WTC11 (cell line): ENCODE data around the gene CDC73. TPM values are rescaled to one million over a fixed set of nuclear protein-coding genes. Genes with fewer than 3 reads are reported as not detected.
"Not testable (repeated sequence)": the region's sequence is repeated elsewhere in the genome, so short reads cannot be mapped to it uniquely, and the experiment has no call there.

Experiments
- ATAC-seq: fragments of 200-7000 bp; cut with Tn5 transposase; 2 replicates; pipeline ENCODE4 v1.10.0; 2021; ENCODE audit warnings: mild to moderate bottlenecking, moderate library complexity
- CTCF ChIA-PET: fragments of 300-600 bp; sonication (Branson Sonifier 250); formaldehyde crosslinking; loops from one replicate; lab custom pipeline; 2021; ENCODE audit warnings: antibody characterized with exemption; lab: Charles Lee
- POLR2A ChIA-PET: fragments of 350-600 bp; sonication (Branson Sonifier 250); formaldehyde crosslinking; loops from one replicate; lab custom pipeline; 2021; ENCODE audit warnings: antibody characterized with exemption; lab: Charles Lee
- DNase-seq: peaks from one replicate; pipeline ENCODE4 v3.0.0; 2021; ENCODE audit warnings: low spot score
- H3K27ac Mint-ChIP-seq: 2 replicates; pipeline ENCODE4 v1.8.0; 2021; ENCODE audit warnings: mixed read lengths
- H3K27me3 Mint-ChIP-seq: 2 replicates; pipeline ENCODE4 v1.8.0; 2021; ENCODE audit warnings: low read depth, mild to moderate bottlenecking, moderate library complexity, mixed read lengths
- H3K36me3 Mint-ChIP-seq: 2 replicates; pipeline ENCODE4 v1.8.0; 2021; ENCODE audit warnings: mixed read lengths
- H3K4me1 Mint-ChIP-seq: 2 replicates; pipeline ENCODE4 v1.8.0; 2022; ENCODE audit warnings: mixed read lengths
- H3K4me3 Mint-ChIP-seq: 2 replicates; pipeline ENCODE4 v1.8.0; 2021; ENCODE audit warnings: mild to moderate bottlenecking, moderate library complexity, mixed read lengths
- H3K9me3 Mint-ChIP-seq: 2 replicates; pipeline ENCODE4 v1.8.0; 2021; ENCODE audit warnings: mixed read lengths
- AFF4 ChIP-seq: sonication (generic); formaldehyde crosslinking; IDR thresholded peaks from 2 replicates; pipeline ENCODE4 v1.8.1; 2023; ENCODE audit warnings: mild to moderate bottlenecking, missing genetic modification reagents, borderline replicate concordance
- ATF6 ChIP-seq: sonication (generic); formaldehyde crosslinking; IDR thresholded peaks from 2 replicates; pipeline ENCODE4 v1.8.1; 2023; ENCODE audit warnings: mild to moderate bottlenecking, missing genetic modification reagents
- EMX1 ChIP-seq: fragments of 250-450 bp; sonication (Bioruptor Pico); IDR thresholded peaks from 2 replicates; pipeline ENCODE4 v1.8.0; 2021; ENCODE audit warnings: mild to moderate bottlenecking
- IRF2 ChIP-seq: sonication (generic); formaldehyde crosslinking; IDR thresholded peaks from 2 replicates; pipeline ENCODE4 v1.8.0; 2022; ENCODE audit warnings: low read depth, missing genetic modification reagents, borderline replicate concordance
- NR2C2 ChIP-seq: sonication (generic); formaldehyde crosslinking; IDR thresholded peaks from 2 replicates; pipeline ENCODE4 v1.8.0; 2022; ENCODE audit warnings: mild to moderate bottlenecking, missing genetic modification reagents
- USF1 ChIP-seq: sonication (generic); formaldehyde crosslinking; IDR thresholded peaks from 2 replicates; pipeline ENCODE4 v1.8.0; 2022; ENCODE audit warnings: mild to moderate bottlenecking, missing genetic modification reagents
- total RNA-seq: library from RNA; stranded (reverse); gene quantifications from 3 replicates; pipeline ENCODE4 v1.2.3, GENCODE V29; 2021
- TF ChIP-seq, protein P1 (sequence below): sonication (generic); formaldehyde crosslinking; IDR thresholded peaks from 2 replicates; pipeline ENCODE4 v1.8.0; 2023; ENCODE audit warnings: missing genetic modification reagents
- TF ChIP-seq, protein P2 (sequence below): fragments of 250-450 bp; sonication (Bioruptor Pico); IDR thresholded peaks from 2 replicates; pipeline ENCODE4 v1.8.0; 2021; ENCODE audit warnings: mild to moderate bottlenecking
- TF ChIP-seq, protein P3 (sequence below): sonication (generic); formaldehyde crosslinking; IDR thresholded peaks from 2 replicates; pipeline ENCODE4 v1.8.0; 2022; ENCODE audit warnings: mild to moderate bottlenecking, missing genetic modification reagents
- TF ChIP-seq, protein P4 (sequence below): sonication (generic); formaldehyde crosslinking; IDR thresholded peaks from 2 replicates; pipeline ENCODE4 v1.8.0; 2022; ENCODE audit warnings: missing genetic modification reagents

The CDC73 gene
- total RNA-seq, 1 experiment from 2014 or later = 57.1 TPM

GRCh38 chr1:193265716-193266115 is 143.9 kb downstream of the CDC73 start (continued):
- TF ChIP-seq, protein P1, sequence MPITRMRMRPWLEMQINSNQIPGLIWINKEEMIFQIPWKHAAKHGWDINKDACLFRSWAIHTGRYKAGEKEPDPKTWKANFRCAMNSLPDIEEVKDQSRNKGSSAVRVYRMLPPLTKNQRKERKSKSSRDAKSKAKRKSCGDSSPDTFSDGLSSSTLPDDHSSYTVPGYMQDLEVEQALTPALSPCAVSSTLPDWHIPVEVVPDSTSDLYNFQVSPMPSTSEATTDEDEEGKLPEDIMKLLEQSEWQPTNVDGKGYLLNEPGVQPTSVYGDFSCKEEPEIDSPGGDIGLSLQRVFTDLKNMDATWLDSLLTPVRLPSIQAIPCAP (CRISPR knock-in tag) = no peak
- TF ChIP-seq, protein P2, sequence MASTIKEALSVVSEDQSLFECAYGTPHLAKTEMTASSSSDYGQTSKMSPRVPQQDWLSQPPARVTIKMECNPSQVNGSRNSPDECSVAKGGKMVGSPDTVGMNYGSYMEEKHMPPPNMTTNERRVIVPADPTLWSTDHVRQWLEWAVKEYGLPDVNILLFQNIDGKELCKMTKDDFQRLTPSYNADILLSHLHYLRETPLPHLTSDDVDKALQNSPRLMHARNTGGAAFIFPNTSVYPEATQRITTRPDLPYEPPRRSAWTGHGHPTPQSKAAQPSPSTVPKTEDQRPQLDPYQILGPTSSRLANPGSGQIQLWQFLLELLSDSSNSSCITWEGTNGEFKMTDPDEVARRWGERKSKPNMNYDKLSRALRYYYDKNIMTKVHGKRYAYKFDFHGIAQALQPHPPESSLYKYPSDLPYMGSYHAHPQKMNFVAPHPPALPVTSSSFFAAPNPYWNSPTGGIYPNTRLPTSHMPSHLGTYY (CRISPR knock-in tag) = no peak
- TF ChIP-seq, protein P3, sequence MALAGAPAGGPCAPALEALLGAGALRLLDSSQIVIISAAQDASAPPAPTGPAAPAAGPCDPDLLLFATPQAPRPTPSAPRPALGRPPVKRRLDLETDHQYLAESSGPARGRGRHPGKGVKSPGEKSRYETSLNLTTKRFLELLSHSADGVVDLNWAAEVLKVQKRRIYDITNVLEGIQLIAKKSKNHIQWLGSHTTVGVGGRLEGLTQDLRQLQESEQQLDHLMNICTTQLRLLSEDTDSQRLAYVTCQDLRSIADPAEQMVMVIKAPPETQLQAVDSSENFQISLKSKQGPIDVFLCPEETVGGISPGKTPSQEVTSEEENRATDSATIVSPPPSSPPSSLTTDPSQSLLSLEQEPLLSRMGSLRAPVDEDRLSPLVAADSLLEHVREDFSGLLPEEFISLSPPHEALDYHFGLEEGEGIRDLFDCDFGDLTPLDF (CRISPR knock-in tag) = no peak
- TF ChIP-seq NR2C2 (no peak), ATF6 (CRISPR knock-in tag) (no peak), EMX1 (CRISPR knock-in tag) (no peak)
- TF ChIP-seq, protein P4, sequence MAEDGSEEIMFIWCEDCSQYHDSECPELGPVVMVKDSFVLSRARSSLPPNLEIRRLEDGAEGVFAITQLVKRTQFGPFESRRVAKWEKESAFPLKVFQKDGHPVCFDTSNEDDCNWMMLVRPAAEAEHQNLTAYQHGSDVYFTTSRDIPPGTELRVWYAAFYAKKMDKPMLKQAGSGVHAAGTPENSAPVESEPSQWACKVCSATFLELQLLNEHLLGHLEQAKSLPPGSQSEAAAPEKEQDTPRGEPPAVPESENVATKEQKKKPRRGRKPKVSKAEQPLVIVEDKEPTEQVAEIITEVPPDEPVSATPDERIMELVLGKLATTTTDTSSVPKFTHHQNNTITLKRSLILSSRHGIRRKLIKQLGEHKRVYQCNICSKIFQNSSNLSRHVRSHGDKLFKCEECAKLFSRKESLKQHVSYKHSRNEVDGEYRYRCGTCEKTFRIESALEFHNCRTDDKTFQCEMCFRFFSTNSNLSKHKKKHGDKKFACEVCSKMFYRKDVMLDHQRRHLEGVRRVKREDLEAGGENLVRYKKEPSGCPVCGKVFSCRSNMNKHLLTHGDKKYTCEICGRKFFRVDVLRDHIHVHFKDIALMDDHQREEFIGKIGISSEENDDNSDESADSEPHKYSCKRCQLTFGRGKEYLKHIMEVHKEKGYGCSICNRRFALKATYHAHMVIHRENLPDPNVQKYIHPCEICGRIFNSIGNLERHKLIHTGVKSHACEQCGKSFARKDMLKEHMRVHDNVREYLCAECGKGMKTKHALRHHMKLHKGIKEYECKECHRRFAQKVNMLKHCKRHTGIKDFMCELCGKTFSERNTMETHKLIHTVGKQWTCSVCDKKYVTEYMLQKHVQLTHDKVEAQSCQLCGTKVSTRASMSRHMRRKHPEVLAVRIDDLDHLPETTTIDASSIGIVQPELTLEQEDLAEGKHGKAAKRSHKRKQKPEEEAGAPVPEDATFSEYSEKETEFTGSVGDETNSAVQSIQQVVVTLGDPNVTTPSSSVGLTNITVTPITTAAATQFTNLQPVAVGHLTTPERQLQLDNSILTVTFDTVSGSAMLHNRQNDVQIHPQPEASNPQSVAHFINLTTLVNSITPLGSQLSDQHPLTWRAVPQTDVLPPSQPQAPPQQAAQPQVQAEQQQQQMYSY (CRISPR knock-in tag) = no peak

DNA sequence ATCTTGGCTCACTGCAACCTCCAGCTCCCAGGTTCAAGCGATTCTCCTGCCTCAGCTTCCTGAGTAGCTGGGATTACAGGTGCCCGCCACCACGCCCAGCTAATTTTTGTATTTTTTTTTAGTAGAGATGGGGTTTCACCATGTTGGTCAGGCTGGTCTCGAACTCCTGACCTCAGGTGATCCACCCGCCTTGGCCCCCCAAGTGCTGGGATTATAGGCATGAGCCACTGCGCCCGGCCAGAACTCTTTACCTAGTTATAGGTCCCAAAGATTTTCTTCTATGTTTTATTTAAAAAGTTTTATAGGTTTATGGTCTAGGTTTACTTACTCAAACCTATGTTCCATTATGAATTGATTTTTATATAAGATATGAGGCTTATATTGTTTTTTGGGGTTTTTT is 145.0 kb downstream of the CDC73 start:
- not testable (repeated sequence) for ATAC-seq, H3K27me3 Mint-ChIP-seq, H3K9me3 Mint-ChIP-seq, H3K4me3 Mint-ChIP-seq, H3K36me3 Mint-ChIP-seq, H3K27ac Mint-ChIP-seq, DNase-seq
- CTCF ChIA-PET = interaction anchor here (0.9 kb wide), 1 partner anchor 9 kb away, joined by 5 read pairs; no protein-coding TSS in a partner anchor
- POLR2A ChIA-PET = interaction anchor here (0.7 kb wide), 1 partner anchor 80 kb away, joined by 5 read pairs; no protein-coding TSS in a partner anchor
- peaks cover 13% of the 10 kb centered on the region for H3K4me1 Mint-ChIP-seq

- DNase-seq (no peak), ATAC-seq (no peak)
- Mint-ChIP-seq H3K9me3 (peaks cover 47% of the 10 kb centered on the region), H3K27ac (no peak overlapping the region), H3K36me3 (peaks cover 44% of the 10 kb centered on the region), H3K27me3 (no peaks in the 10 kb centered on the region), H3K4me1 (peaks cover 22% of the 10 kb centered on the region), H3K4me3 (no peak overlapping the region)
- CTCF ChIA-PET = no interaction called here
- POLR2A ChIA-PET = no interaction called here
- TF ChIP-seq USF1 (CRISPR knock-in tag) (no peak), AFF4 (CRISPR knock-in tag) (no peak), IRF2 (no peak)
These were observed 149.2 kb downstream of the CDC73 start for GRCh38 chr1:193270996-193271395.
